A549 (cell line): ENCODE measurements around the gene RCOR2. TPM values are rescaled to one million over a fixed set of nuclear protein-coding genes. Genes with fewer than 3 reads are reported as not detected.

Experiments
- ATAC-seq, 2 experiments: fragments of 200-7000 bp in 1 of 2; fragments of >200 bp in 1 of 2; cut with Nextera tagmentation in 1 of 2; cut with Tn5 transposase in 1 of 2; 3 replicates each; pipeline versions ENCODE4 v1.8.0 to v1.9.1; 2018 to 2020; ENCODE audit warnings: mild to moderate bottlenecking in 1 of 2, moderate library complexity in 1 of 2
- CTCF ChIA-PET: fragments of 300-600 bp; sonication (Branson Sonifier 250); formaldehyde crosslinking; extraction: SDS; loops from one replicate; lab custom pipeline; 2021; ENCODE audit warnings: antibody characterized with exemption, inconsistent platforms; lab: Yijun Ruan, JAX
- POLR2A ChIA-PET: fragments of 350-600 bp; formaldehyde crosslinking; extraction: SDS; loops from one replicate; lab custom pipeline; 2021; ENCODE audit warnings: antibody characterized with exemption, inconsistent platforms; lab: Yijun Ruan, JAX
- DNase-seq, 2 experiments: peaks; one replicate each; pipeline versions ENCODE4 v3.0.0 to v3.0.0-alpha.2; 2011 to 2016; ENCODE audit warnings: low read depth in 1 of 2, low spot score in 1 of 2
- FAIRE-seq: peaks from 2 replicates; lab custom pipeline; 2011; peaks lifted over from hg19 to GRCh38; lab: Jason Lieb, UNC
- H3K27ac ChIP-seq, 2 experiments: fragments of >200 bp; sonication (Bioruptor Twin); formaldehyde crosslinking; 3 replicates each; pipeline ENCODE4 v1.5.1; 2016 to 2017
- H3K4me1 ChIP-seq: fragments of >200 bp; sonication (Bioruptor Twin); formaldehyde crosslinking; 3 replicates; pipeline ENCODE4 v1.6.1; 2016
- H3K4me2 ChIP-seq: fragments of >200 bp; sonication (Bioruptor Twin); formaldehyde crosslinking; 3 replicates; pipeline ENCODE4 v1.6.1; 2016
- H3K4me3 ChIP-seq: fragments of >200 bp; sonication (Bioruptor Twin); formaldehyde crosslinking; 3 replicates; pipeline ENCODE4 v1.5.1; 2016
- H3K9me3 ChIP-seq: fragments of >200 bp; sonication (Bioruptor Twin); formaldehyde crosslinking; 3 replicates; pipeline ENCODE4 v1.6.1; 2016
- ATOH8 ChIP-seq: fragments of 250-450 bp; sonication (Bioruptor Pico); IDR thresholded peaks from 2 replicates; pipeline ENCODE4 v1.5.0; 2020; ENCODE audit warnings: low read depth, mild to moderate bottlenecking, moderate library complexity
- CHD2 ChIP-seq: fragments of 150-350 bp; IDR thresholded peaks from 2 replicates; pipeline ENCODE4 v1.6.1; 2014; ENCODE audit warnings: low read length; ENCODE audit not compliant: partially characterized antibody
- CTCF ChIP-seq: fragments of >200 bp; sonication (Bioruptor Twin); formaldehyde crosslinking; IDR thresholded peaks from 3 replicates; pipeline ENCODE4 v1.5.1; 2016
- ELK1 ChIP-seq: fragments of 150-350 bp; IDR thresholded peaks from 2 replicates; pipeline ENCODE4 v1.6.1; 2014; ENCODE audit warnings: low read depth, mild to moderate bottlenecking, low read length
- EP300 ChIP-seq, 2 experiments: fragments of >200 bp; sonication (Bioruptor Twin); formaldehyde crosslinking; IDR thresholded peaks; 2 replicates in 1 of 2; 3 replicates in 1 of 2; pipeline ENCODE4 v1.6.1; 2016 to 2017
- ESRRA ChIP-seq: fragments of 150-350 bp; IDR thresholded peaks from 2 replicates; pipeline ENCODE4 v1.6.1; 2014; ENCODE audit warnings: mild to moderate bottlenecking, low read length, borderline replicate concordance
- FOXS1 ChIP-seq: fragments of 250-450 bp; sonication (Bioruptor Pico); IDR thresholded peaks from 2 replicates; pipeline ENCODE4 v1.5.0; 2020; ENCODE audit warnings: mild to moderate bottlenecking, moderate library complexity
- GATA3 ChIP-seq: IDR thresholded peaks from 2 replicates; pipeline ENCODE4 v1.6.1; 2012; ENCODE audit warnings: borderline replicate concordance
- HMGXB4 ChIP-seq: fragments of 250-450 bp; sonication (Bioruptor Pico); IDR thresholded peaks from 2 replicates; pipeline ENCODE4 v1.5.0; 2021; ENCODE audit warnings: mild to moderate bottlenecking, moderate library complexity, borderline replicate concordance
- HOXB13 ChIP-seq: fragments of 250-450 bp; sonication (Bioruptor Pico); IDR thresholded peaks from 2 replicates; pipeline ENCODE4 v1.5.0; 2020; ENCODE audit warnings: low read depth, mild to moderate bottlenecking, moderate library complexity
- HOXB5 ChIP-seq: fragments of 250-450 bp; sonication (Bioruptor Pico); IDR thresholded peaks from 2 replicates; pipeline ENCODE4 v1.5.0; 2020; ENCODE audit warnings: mild to moderate bottlenecking, moderate library complexity
- JUN ChIP-seq, 2 experiments: fragments of >200 bp; sonication (Bioruptor Twin); formaldehyde crosslinking; IDR thresholded peaks; 2 replicates in 1 of 2; 3 replicates in 1 of 2; pipeline ENCODE4 v1.6.1; 2016 to 2017
- JUNB ChIP-seq: fragments of >200 bp; sonication (Bioruptor Twin); formaldehyde crosslinking; IDR thresholded peaks from 2 replicates; pipeline ENCODE4 v1.6.1; 2016
- KDM1A ChIP-seq: fragments of 200-600 bp; sonication (generic); IDR thresholded peaks from 2 replicates; pipeline ENCODE4 v1.6.1; 2016; ENCODE audit warnings: low read depth, mild to moderate bottlenecking
- MAFK ChIP-seq: fragments of 450-650 bp; IDR thresholded peaks from 2 replicates; pipeline ENCODE4 v1.6.1; 2014; ENCODE audit not compliant: partially characterized antibody
- MAX ChIP-seq: IDR thresholded peaks from 2 replicates; pipeline ENCODE4 v1.6.1; 2012
- MAZ ChIP-seq: fragments of 150-350 bp; IDR thresholded peaks from 2 replicates; pipeline ENCODE4 v1.6.1; 2014; ENCODE audit warnings: antibody characterized with exemption, low read depth, low read length, borderline replicate concordance
- NFE2L2 ChIP-seq: fragments of 150-350 bp; conservative IDR thresholded peaks from 2 replicates; pipeline ENCODE4 v1.6.1; 2014; ENCODE audit warnings: low read length
- NR3C1 ChIP-seq: fragments of >200 bp; sonication (Bioruptor Twin); formaldehyde crosslinking; IDR thresholded peaks from 3 replicates; pipeline ENCODE4 v1.6.1; 2017
- PHF8 ChIP-seq: fragments of 200-600 bp; sonication (generic); IDR thresholded peaks from 2 replicates; pipeline ENCODE4 v1.6.1; 2016; ENCODE audit warnings: low read depth, mild to moderate bottlenecking, antibody characterized with exemption, moderate library complexity, borderline replicate concordance
- POLR2AphosphoS2 ChIP-seq: conservative IDR thresholded peaks from 2 replicates; pipeline ENCODE4 v1.6.1; 2012; ENCODE audit warnings: low read length, improper control_type of control experiment, inconsistent platforms
- RAD21 ChIP-seq, 2 experiments: fragments of >200 bp in 1 of 2; sonication (Bioruptor Twin) in 1 of 2; formaldehyde crosslinking in 1 of 2; IDR thresholded peaks in 1 of 2; conservative IDR thresholded peaks in 1 of 2; 2 replicates in 1 of 2; 3 replicates in 1 of 2; pipeline ENCODE4 v1.6.1; 2012 to 2018; ENCODE audit warnings: inconsistent platforms in 1 of 2
- RCOR1 ChIP-seq: fragments of 150-350 bp; IDR thresholded peaks from 2 replicates; pipeline ENCODE4 v1.6.1; 2014; ENCODE audit warnings: antibody characterized with exemption, low read length, low read depth
- SMC3 ChIP-seq: fragments of >200 bp; sonication (Bioruptor Twin); formaldehyde crosslinking; IDR thresholded peaks from 3 replicates; pipeline ENCODE4 v1.6.1; 2018; ENCODE audit warnings: inconsistent platforms
- SREBF2 ChIP-seq: fragments of 450-650 bp; IDR thresholded peaks from 2 replicates; pipeline ENCODE4 v1.6.1; 2014; ENCODE audit warnings: mild to moderate bottlenecking, moderate library complexity
- ZNF302 ChIP-seq: fragments of 250-450 bp; sonication (Bioruptor Pico); IDR thresholded peaks from 2 replicates; pipeline ENCODE4 v1.9.0; 2021; ENCODE audit warnings: inconsistent platforms, mild to moderate bottlenecking, moderate library complexity
- ZSCAN20 ChIP-seq: fragments of 250-450 bp; sonication (Bioruptor Pico); IDR thresholded peaks from 2 replicates; pipeline ENCODE4 v1.8.0; 2022; ENCODE audit warnings: mild to moderate bottlenecking, moderate library complexity
- WGBS: methylation state at CpG from one replicate; pipeline ENCODE4 v1.1.6; 2017; ENCODE audit errors: missing lambda C conversion rate; 5-methylcytosine and 5-hydroxymethylcytosine counted together
- polyA plus RNA-seq, 4 experiments: library from polyadenylated mRNA; depleted of rRNA in 3 of 4; stranded (reverse); fragments of >200 nt; fragmentation: RNase III in 1 of 4; extraction: RNeasy Plus Mini Kit Qiagen cat#74134 plus additional on column Dnase treatment in 1 of 4; gene quantifications; 2 replicates in 3 of 4; 3 replicates in 1 of 4; pipeline ENCODE4 v1.2.3, GENCODE V29; 2011 to 2017

RCOR2 gene
- polyA plus RNA-seq, 2 of the 4 experiments (the other 2 are of a cell fraction), result 0.46 to 2.5 TPM

GRCh38 chr11:63912678-63913077, 4.3 kb downstream of the RCOR2 start:
- ATAC-seq (no peak), DNase-seq (no peak), FAIRE-seq (no peak)
- H3K9me3 ChIP-seq, result no peaks in the 10 kb centered on the region
- no peak overlapping the region for H3K4me2 ChIP-seq
- CTCF ChIA-PET, result interaction anchor here (0.8 to 6.9 kb wide), 4 partner anchors 9 to 75 kb away, joined by 3 to 57 read pairs (median 20); partner anchors contain the start of gene MARK2
- WGBS, result 92% methylated on average over 7 of the region's 7 CpGs
- no peak overlapping the region for H3K4me3 ChIP-seq
- peaks cover 17% of the 10 kb centered on the region for H3K4me1 ChIP-seq
- no peak for TF ChIP-seq SMC3
- no peak for TF ChIP-seq NFE2L2
- TF ChIP-seq, all 56 proteins: peak for 0
- no peak overlapping the region for H3K27ac ChIP-seq
- POLR2A ChIA-PET, result no interaction called here

GRCh38 chr11:63911876-63912275, 5.1 kb downstream of the RCOR2 start:
- ChIA-PET CTCF (interaction anchor here (6.5 to 6.9 kb wide), 2 partner anchors 34 to 74 kb away, joined by 36 to 57 read pairs; partner anchors contain the start of gene MARK2), POLR2A (interaction anchor here (0.5 kb wide), 1 partner anchor 263 kb away, joined by 3 read pairs; no protein-coding TSS in a partner anchor)
- no peak for FAIRE-seq
- Histone ChIP-seq H3K4me2 (no peak overlapping the region), H3K27ac (no peak overlapping the region), H3K9me3 (no peaks in the 10 kb centered on the region), H3K4me1 (peaks cover 13% of the 10 kb centered on the region; the same call in 1 of the 3 replicates), H3K4me3 (no peak overlapping the region)
- ATAC-seq, result no peak
- 97% methylated on average over 7 of the region's 22 CpGs for WGBS
- DNase-seq, result no peak
- TF ChIP-seq RAD21 (conservative IDR thresholded peaks at IDR 0.05 in 1 of 2, IDR thresholded peaks at IDR 0.05 in 1 of 2), result no peak
- no peak for TF ChIP-seq KDM1A
- no peak for TF ChIP-seq HOXB13 (CRISPR knock-in tag)
- TF ChIP-seq ZSCAN20 (CRISPR knock-in tag), result no peak
- TF ChIP-seq ZNF302 (CRISPR knock-in tag), result no peak
- TF ChIP-seq ELK1, result no peak
- TF ChIP-seq EP300 (IDR thresholded peaks at IDR 0.05), result no peak
- TF ChIP-seq JUNB, result no peak
- no peak for TF ChIP-seq HOXB5 (CRISPR knock-in tag)
- TF ChIP-seq CHD2, result no peak
- TF ChIP-seq GATA3, result no peak
- no peak for TF ChIP-seq MAX
- TF ChIP-seq JUN (IDR thresholded peaks at IDR 0.05), result no peak
- no peak for TF ChIP-seq RCOR1
- no peak for TF ChIP-seq FOXS1
- TF ChIP-seq HMGXB4 (CRISPR knock-in tag), result no peak

- ChIA-PET CTCF (interaction anchor here (0.7 to 2.1 kb wide), 4 partner anchors 8 to 143 kb away, joined by 3 to 8 read pairs (median 4); no protein-coding TSS in a partner anchor), POLR2A (interaction anchor here (0.5 kb wide), 1 partner anchor 264 kb away, joined by 3 read pairs; no protein-coding TSS in a partner anchor)
- Histone ChIP-seq H3K4me2 (no peak overlapping the region), H3K4me3 (no peak overlapping the region), H3K27ac (no peak overlapping the region), H3K9me3 (no peaks in the 10 kb centered on the region), H3K4me1 (peaks cover 11% of the 10 kb centered on the region; the same call in 1 of the 3 replicates)
- 89% methylated on average over 7 of the region's 8 CpGs for WGBS
- DNase-seq, result no peak
- no peak for ATAC-seq
- no peak for FAIRE-seq
- TF ChIP-seq CTCF, result no peak
- no peak for TF ChIP-seq SREBF2
- TF ChIP-seq ATOH8 (CRISPR knock-in tag), result no peak
- no peak for TF ChIP-seq EP300 (IDR thresholded peaks at IDR 0.05)
- no peak for TF ChIP-seq RAD21 (conservative IDR thresholded peaks at IDR 0.05 in 1 of 2, IDR thresholded peaks at IDR 0.05 in 1 of 2)
- no peak for TF ChIP-seq MAZ
- no peak for TF ChIP-seq HMGXB4 (CRISPR knock-in tag)
- no peak for TF ChIP-seq NR3C1
- TF ChIP-seq SMC3, result no peak
- TF ChIP-seq ESRRA, result no peak
- TF ChIP-seq POLR2AphosphoS2, result no peak
- no peak for TF ChIP-seq MAFK
- no peak for TF ChIP-seq PHF8
Observed at GRCh38 chr11:63911440-63911839, 5.5 kb downstream of the RCOR2 start.
